Smooth muscle cell (in vitro differentiated cells): ENCODE measurements around the gene CFAP100. TPM values are rescaled to one million over a fixed set of nuclear protein-coding genes. Genes with fewer than 3 reads are reported as not detected.

ENCODE experiments used
- DNase-seq: peaks from one replicate; lab custom pipeline; 2025; ENCODE audit not compliant: unreplicated experiment; lab: John Stamatoyannopoulos, UW
- H2AFZ ChIP-seq: fragments of 200-600 bp; sonication (generic); 2 replicates; pipeline ENCODE4 v1.6.0; 2016; ENCODE audit warnings: antibody characterized with exemption, low read depth, mild to moderate bottlenecking
- H3F3A ChIP-seq: fragments of 200-600 bp; sonication (generic); 2 replicates; pipeline ENCODE4 v1.6.0; 2017; ENCODE audit warnings: antibody characterized with exemption, low read depth
- H3K27ac ChIP-seq: fragments of 200-600 bp; sonication (generic); 2 replicates; pipeline ENCODE4 v1.5.1; 2016; ENCODE audit warnings: low read depth, mild to moderate bottlenecking
- H3K27me3 ChIP-seq: fragments of 200-600 bp; sonication (generic); 2 replicates; pipeline ENCODE4 v1.6.1; 2016; ENCODE audit warnings: low read depth, mild to moderate bottlenecking
- H3K36me3 ChIP-seq: fragments of 200-600 bp; sonication (generic); 2 replicates; pipeline ENCODE4 v1.5.1; 2016; ENCODE audit warnings: low read depth
- H3K4me1 ChIP-seq: fragments of 200-600 bp; sonication (generic); 2 replicates; pipeline ENCODE4 v1.5.1; 2016; ENCODE audit warnings: low read depth
- H3K4me2 ChIP-seq: fragments of 200-600 bp; sonication (generic); 2 replicates; pipeline ENCODE4 v1.6.0; 2016; ENCODE audit warnings: mild to moderate bottlenecking
- H3K4me3 ChIP-seq: fragments of 200-600 bp; sonication (generic); 2 replicates; pipeline ENCODE4 v1.5.1; 2016; ENCODE audit warnings: mild to moderate bottlenecking
- H3K79me2 ChIP-seq: fragments of 200-600 bp; sonication (generic); 2 replicates; pipeline ENCODE4 v1.6.0; 2016; ENCODE audit warnings: low read depth, mild to moderate bottlenecking
- H3K9ac ChIP-seq: fragments of 200-600 bp; sonication (generic); 2 replicates; pipeline ENCODE4 v1.6.0; 2016; ENCODE audit warnings: low read depth
- H3K9me3 ChIP-seq: fragments of 200-600 bp; sonication (generic); replicated peaks from 2 replicates; pipeline ENCODE4 v1.5.1; 2016; ENCODE audit warnings: low read depth
- H4K20me1 ChIP-seq: fragments of 200-600 bp; sonication (generic); 2 replicates; pipeline ENCODE4 v1.6.0; 2016; ENCODE audit warnings: low read depth
- WGBS: methylation state at CpG from one replicate; pipeline ENCODE4 v1.1.7; 2016; ENCODE audit warnings: low lambda C conversion rate; 5-methylcytosine and 5-hydroxymethylcytosine counted together
- polyA plus RNA-seq: library from polyadenylated mRNA; unstranded; fragments of >200 nt; fragmentation: Nextera tagmentation; extraction: Ambion mirVana; gene quantifications from 2 replicates; pipeline ENCODE4 v1.2.1, GENCODE V29; 2016
- total RNA-seq: library from RNA; depleted of rRNA; stranded (reverse); fragments of >200 nt; gene quantifications from 2 replicates; pipeline ENCODE4 v1.2.3, GENCODE V29; 2014
- TF ChIP-seq, protein P1 (sequence below): fragments of 200-600 bp; sonication (generic); IDR thresholded peaks from 2 replicates; pipeline ENCODE4 v1.5.1; 2017; ENCODE audit warnings: borderline replicate concordance, mild to moderate bottlenecking, antibody characterized with exemption; ENCODE audit not compliant: insufficient read depth, poor library complexity, severe bottlenecking

CFAP100 gene
- not detected in 2 replicates for total RNA-seq
- not detected in 2 replicates for polyA plus RNA-seq

DNA sequence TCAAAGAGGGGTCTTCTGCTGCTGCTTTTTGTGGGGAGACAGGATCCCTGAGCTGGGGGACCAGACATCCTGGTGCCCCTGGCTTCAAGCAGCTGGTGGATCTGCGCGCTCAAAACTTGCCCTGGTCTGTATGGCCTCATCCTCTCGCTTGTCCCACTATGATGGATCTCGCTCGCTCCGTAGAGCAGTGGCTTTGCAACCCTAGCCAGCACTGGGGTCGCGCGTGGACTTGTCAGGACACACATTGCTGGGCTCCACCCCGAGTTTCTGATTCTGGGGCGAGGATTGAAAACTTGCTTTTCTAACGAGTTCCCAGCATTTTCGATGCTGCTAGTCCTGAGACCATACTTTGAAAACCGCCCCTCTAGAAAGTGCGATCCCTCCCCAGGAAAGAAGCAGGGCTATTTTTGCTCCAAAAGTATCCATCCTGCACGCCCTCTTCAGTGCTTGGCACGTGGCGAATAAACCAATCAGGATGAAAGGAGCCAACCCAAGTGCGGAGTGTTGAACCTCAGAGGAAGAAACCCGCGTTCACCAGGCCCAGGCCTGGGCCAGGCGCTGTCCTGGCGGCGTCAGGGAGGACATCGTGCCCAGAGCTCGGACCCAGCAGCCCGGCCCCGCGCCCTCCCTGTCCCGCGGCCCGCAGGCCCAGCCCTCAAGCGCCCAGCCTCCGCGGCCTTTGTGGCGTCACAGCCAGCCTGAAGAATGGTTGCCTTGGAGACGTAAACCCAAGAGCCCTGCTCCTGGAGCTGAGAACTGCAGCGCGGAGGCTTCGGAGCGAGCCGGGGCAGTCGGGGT is at the start of gene CFAP100:
Gene CFAP100 (plus strand): TSS at position 731 of the 798 bp plus-strand sequence. CDS start 1,092 bp downstream, outside the sequence.
- Histone ChIP-seq H3K79me2 (no peaks in the 10 kb centered on the region), H3K4me1 (peaks cover 6% of the 10 kb centered on the region), H3K9ac (peak within 1 kb of the TSS; percentile 28), H3K4me3 (peak within 1 kb of the TSS; percentile 43), H3K9me3 (no peaks in the 10 kb centered on the region), H3K27me3 (peaks cover 11% of the 10 kb centered on the region), H4K20me1 (no peaks in the 10 kb centered on the region), H3F3A (no peaks in the 10 kb centered on the region), H2AFZ (peak within 1 kb of the TSS; percentile 93), H3K27ac (no peak within 1 kb of the TSS), H3K36me3 (no peaks in the 10 kb centered on the region), H3K4me2 (peak within 1 kb of the TSS; percentile 90)
- WGBS: 46% methylated on average over 33 of the region's 43 CpGs
- peak; percentile 16 for DNase-seq
- TF ChIP-seq, protein P1, sequence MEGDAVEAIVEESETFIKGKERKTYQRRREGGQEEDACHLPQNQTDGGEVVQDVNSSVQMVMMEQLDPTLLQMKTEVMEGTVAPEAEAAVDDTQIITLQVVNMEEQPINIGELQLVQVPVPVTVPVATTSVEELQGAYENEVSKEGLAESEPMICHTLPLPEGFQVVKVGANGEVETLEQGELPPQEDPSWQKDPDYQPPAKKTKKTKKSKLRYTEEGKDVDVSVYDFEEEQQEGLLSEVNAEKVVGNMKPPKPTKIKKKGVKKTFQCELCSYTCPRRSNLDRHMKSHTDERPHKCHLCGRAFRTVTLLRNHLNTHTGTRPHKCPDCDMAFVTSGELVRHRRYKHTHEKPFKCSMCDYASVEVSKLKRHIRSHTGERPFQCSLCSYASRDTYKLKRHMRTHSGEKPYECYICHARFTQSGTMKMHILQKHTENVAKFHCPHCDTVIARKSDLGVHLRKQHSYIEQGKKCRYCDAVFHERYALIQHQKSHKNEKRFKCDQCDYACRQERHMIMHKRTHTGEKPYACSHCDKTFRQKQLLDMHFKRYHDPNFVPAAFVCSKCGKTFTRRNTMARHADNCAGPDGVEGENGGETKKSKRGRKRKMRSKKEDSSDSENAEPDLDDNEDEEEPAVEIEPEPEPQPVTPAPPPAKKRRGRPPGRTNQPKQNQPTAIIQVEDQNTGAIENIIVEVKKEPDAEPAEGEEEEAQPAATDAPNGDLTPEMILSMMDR: no peak

GRCh38 chr3:126345231-126345630 is 49.5 kb upstream of the CFAP100 start:
- Histone ChIP-seq H3K79me2 (no peaks in the 10 kb centered on the region), H3K9ac (no peak overlapping the region), H3F3A (no peaks in the 10 kb centered on the region), H3K4me1 (no peaks in the 10 kb centered on the region), H3K36me3 (no peaks in the 10 kb centered on the region), H2AFZ (no peak overlapping the region), H3K27me3 (no peaks in the 10 kb centered on the region), H3K4me2 (no peak overlapping the region), H4K20me1 (no peaks in the 10 kb centered on the region), H3K27ac (no peak overlapping the region), H3K4me3 (no peak overlapping the region), H3K9me3 (no peaks in the 10 kb centered on the region)
- 95% methylated on average over 7 of the region's 7 CpGs for WGBS
- TF ChIP-seq, protein P1: no peak
- no peak for DNase-seq

DNA sequence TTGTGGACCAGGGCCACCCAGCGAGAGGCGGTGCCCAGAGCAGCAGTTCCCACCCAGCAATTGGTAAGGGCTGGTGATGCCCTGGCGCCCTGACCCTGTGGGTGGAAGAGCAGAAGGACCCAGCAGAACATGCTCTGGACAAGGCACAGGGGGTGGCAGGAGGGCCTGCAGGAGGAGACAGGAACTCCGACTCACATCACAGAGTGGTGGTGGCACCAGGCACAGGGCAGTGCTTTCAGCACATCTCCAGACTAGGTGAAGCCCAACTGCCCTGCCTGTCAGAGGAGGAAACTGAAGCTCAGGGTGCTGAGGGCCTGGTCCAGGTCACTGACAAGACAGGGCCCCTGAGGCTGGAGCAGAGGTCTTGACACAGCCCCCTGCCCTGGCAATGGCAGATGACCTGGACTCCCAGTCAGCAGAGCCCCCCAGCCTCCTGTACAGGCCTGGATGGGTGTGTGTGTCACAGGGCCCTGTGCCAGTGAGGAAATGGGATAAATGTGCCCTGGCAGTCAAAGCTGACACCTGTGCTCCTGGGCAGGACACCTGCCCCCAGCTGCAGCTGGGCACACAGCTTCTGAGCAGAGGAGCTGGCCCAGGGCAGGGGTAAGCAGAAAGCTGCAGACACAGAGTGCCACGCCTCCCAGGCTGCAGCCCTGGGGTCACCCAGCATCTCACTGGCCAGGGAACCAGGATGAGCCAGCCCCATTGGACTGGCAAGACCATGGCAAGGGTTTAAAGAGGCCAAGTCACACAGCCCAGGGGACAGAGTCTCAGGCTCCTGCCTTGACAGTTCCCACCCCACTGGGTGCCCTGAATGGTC is 48.9 kb upstream of the CFAP100 start:
- no peak overlapping the region for H3K4me2 ChIP-seq
- WGBS: 97% methylated on average over 5 of the region's 5 CpGs
- TF ChIP-seq, protein P1: no peak
- H3K79me2 ChIP-seq: no peaks in the 10 kb centered on the region
- no peak overlapping the region for H3K27ac ChIP-seq
- no peak overlapping the region for H3K4me3 ChIP-seq
- H2AFZ ChIP-seq: no peak overlapping the region
- no peaks in the 10 kb centered on the region for H3K36me3 ChIP-seq
- H3K9ac ChIP-seq: no peak overlapping the region
- H3F3A ChIP-seq: no peaks in the 10 kb centered on the region
- no peaks in the 10 kb centered on the region for H4K20me1 ChIP-seq
- no peak for DNase-seq
- H3K27me3 ChIP-seq: no peaks in the 10 kb centered on the region
- no peaks in the 10 kb centered on the region for H3K9me3 ChIP-seq
- no peaks in the 10 kb centered on the region for H3K4me1 ChIP-seq
